DMS79 (cell line): Measurements from ENCODE around the gene P2RY2.
A peak's percentile ranks its signal among the peaks of the same experiment; 100 is the strongest.
"Not testable (repeated sequence)": the region's sequence is repeated elsewhere in the genome, so short reads cannot be mapped to it uniquely, and the experiment has no call there.

Experiments used
- DNase-seq: peaks from one replicate; lab custom pipeline; 2025; lab: John Stamatoyannopoulos, UW

The P2RY2 gene

GRCh38 chr11:73188301-73188700 is 29.8 kb upstream of the P2RY2 start:
- DNase-seq, result no peak

- no peak for DNase-seq
These were observed 28.8 kb upstream of the P2RY2 start for GRCh38 chr11:73189315-73189714.

- DNase-seq, result no peak
These were observed 28.1 kb upstream of the P2RY2 start for GRCh38 chr11:73189723-73190556.

DNA sequence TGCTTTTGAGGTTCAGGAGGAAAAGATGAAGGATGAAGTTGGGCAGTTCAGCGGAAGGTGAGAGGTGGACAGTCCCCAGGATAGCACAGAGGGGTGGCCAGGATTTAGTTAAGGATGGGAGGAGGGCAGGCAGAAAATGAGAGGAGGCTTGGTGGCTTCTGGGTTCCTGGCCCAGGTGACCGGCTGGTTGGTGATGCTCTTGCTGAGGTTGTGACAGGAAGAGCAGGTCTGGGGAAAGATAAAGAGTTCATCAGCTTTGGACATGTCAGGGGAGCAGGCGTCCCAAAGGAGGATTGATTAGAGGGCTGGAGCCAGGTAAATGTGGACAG is 27.6 kb upstream of the P2RY2 start:
- DNase-seq, result no peak

DNA sequence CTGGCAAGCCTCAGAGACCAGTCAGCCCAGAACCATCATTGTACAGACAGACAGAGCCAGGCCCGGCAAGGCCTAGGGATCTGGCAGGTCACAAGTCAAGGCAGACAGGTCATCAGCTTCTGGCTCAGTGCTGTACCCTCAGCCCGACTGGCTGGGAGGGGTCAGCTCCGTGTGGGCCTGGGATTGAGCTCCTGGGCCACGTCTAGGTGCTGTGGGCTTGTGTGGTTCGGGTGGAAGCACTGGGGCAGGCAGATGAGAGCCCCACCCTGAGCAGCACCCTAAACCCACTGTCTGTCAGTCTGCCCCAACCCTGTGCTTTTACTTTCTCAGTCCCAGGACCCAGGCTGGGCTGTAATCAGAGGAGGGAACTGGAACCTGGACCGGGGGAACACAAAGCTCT is 26.9 kb upstream of the P2RY2 start:
- DNase-seq, result no peak

- no peak for DNase-seq
These were observed 25.8 kb upstream of the P2RY2 start for GRCh38 chr11:73192272-73192671.

DNA sequence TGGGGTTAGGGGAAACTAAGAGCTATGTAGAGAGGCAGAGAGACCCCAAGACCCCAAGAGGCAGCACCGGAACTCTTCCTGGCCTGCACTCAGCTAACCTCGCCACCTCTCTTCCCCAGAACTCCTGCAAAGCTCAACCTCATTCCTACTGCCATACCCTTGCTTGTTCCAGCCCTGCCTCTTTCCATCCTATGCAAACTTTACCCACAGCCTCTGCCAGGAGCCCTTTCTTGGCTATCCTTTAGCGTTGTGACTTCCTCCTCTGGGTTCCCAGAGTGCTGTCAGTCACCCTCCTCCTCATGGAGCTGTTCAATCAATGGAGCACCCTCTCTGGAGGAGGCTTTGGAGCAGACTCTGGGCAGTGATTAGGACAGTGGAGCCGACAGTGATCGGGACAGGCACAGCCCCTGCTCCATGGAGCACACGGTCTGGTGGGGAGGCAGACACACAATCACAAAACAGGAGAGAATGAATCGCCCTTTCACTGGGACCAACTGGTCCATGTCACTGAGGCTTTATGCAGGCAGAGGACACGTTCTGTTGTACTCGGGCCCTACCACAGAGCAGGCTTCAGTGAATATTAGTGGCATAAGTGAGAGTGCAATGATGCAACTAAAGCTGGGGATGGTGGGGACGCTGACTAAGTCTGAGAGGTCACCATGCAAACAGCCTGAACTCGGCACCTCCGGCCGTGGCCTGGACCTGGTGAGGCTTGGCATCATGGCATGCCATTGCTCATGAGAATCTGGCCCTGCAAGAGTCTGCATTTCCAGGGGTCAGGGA is 24.6 kb upstream of the P2RY2 start:
- DNase-seq, result no peak

DNA sequence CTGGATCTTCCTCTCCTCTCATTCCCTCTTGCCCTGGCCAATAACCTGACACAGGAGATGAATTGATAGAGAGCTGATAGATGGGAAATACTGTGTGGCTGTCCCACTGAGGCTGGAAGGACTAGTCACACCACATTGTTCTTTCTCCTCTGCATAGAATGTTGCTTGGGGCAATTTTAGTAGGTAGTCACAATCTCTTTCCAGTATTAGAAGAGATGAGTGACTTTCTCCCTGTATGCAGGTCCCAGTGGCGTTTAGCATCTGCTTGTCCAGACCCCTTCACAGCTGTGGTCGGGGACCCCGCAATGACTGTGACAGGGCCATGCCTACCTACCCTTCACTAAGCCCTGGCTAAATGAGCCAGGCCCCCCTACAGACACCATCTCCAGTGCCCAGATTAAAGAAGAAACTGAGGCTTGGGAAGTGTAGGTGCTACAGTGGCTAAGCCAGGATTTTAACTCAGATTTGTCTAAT is 24.0 kb upstream of the P2RY2 start:
- no peak for DNase-seq

- no peak for DNase-seq
These were observed 23.5 kb upstream of the P2RY2 start for GRCh38 chr11:73194593-73194992.

DNA sequence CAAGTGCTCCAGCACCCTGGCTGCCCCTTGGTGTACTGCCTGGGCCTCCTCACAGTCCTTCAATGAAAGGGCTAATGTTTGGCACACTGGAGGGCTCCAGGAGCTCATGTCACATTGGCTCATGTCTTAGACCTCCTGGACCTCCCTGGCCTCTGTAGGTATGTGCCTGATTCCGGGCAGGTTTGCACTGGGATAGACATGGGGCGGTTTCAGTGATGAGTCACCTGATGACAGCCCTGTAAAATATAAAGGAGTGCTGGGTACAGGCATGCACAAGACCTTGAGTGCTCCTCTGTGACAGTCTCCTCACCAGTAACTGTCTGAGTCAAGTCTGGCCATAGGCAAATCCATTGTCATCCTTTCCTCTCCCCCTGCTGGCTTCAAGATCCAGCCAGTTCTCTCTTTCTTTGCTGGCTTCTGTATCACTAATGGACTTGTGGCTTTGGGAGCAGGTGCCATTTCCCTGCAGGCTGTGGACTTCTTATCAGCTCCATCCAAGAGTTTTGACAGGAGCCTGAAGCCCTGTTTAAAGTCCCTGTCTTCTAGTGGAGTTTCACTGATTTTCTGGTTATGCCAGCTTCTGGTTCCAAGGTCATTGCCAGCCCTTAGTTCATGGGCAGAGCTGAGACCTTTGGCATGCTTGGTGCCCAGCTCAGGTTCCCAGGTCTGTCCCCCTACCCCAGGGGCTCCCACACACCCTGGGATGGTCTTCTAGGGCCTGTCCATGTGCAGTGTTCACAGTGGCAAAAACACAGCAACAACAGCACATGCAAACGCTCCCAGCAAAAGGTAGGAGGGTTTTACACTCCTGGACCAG is 22.7 kb upstream of the P2RY2 start:
- no peak for DNase-seq

DNA sequence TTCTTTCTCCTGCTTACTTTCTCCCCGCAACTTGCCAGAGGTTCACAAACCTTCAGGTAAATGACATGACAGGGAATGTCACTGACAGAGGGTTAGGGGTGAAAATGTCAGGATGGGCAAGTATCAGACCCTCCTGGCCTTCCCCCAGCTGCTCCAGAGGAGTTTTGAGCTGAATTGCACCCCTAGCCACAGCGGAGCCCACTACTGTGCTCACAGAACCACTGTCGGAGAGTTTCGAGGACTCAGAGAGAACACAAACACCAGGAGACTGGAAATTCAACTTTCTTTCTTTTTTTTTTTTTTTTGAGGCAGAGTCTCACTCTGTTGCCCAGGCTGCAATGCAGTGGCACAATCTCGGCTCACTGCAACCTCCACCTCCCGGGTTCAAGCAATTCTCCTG is 21.5 kb upstream of the P2RY2 start:
- no peak for DNase-seq

DNA sequence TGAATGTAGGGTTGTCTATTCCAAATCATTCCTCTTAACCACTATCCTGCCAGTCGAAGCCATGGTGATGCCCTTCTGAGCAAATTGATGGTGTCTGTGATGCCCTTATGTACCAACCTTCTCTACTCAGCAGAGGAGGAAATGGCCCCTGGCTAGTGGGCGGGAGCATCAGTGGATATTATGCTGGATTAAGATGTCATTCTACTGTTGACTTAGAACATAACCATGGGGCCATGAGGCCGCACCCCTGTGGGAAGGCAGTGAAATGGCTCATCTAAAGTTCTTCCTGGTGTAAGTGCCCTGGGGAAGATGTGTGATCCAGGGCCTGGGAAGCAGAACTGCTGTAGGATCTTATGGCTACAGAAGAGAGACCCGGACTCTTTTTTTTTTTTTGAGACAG is 20.7 kb upstream of the P2RY2 start:
- DNase-seq, result no peak

GRCh38 chr11:73197787-73198186 is 20.3 kb upstream of the P2RY2 start:
- DNase-seq, result not testable (repeated sequence)

GRCh38 chr11:73198677-73199076 is 19.4 kb upstream of the P2RY2 start:
- no peak for DNase-seq

DNA sequence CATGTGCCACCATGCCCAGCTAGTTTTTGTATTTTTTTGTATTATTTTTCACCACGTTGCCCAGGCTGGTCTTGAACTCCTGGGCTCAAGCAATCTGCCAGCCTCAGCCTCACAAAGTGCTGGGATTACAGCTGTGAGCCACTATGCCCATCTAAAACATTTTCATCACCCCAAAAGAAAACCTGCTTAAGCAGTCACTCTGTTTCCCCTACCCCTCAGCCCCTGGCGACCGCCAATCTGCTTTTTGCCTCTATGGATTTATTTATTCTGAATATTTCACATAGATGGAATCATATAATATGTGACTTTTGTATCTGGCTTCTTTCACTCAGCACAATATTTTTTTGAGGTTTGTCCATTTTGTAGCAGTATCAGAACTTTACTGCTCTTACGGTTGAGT is 18.6 kb upstream of the P2RY2 start:
- no peak for DNase-seq

GRCh38 chr11:73200256-73200655 is 17.8 kb upstream of the P2RY2 start:
- DNase-seq, result peak; percentile 33

- peak; percentile 85 for DNase-seq
These were observed 16.8 kb upstream of the P2RY2 start for GRCh38 chr11:73201249-73201648.

GRCh38 chr11:73201888-73202780 is 15.9 kb upstream of the P2RY2 start:
- DNase-seq, result no peak

DNA sequence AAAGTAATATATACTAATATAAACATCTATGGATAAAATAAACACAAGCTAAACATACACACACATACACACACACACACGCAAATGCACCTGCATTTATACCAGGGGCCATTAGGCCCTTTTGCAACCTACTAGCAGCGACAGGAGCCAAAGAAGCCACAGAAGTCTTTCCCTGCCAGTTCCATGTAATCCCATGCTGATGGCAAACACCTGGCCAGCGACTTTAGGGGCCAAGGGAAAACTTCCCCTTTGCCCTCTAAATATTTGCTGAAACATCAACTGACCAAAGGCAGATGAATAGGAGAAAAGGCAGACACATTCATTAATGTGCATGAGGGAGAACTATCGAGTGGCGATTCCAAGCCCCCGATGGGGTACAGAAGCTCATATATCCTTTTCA is 14.8 kb upstream of the P2RY2 start:
- no peak for DNase-seq

DNA sequence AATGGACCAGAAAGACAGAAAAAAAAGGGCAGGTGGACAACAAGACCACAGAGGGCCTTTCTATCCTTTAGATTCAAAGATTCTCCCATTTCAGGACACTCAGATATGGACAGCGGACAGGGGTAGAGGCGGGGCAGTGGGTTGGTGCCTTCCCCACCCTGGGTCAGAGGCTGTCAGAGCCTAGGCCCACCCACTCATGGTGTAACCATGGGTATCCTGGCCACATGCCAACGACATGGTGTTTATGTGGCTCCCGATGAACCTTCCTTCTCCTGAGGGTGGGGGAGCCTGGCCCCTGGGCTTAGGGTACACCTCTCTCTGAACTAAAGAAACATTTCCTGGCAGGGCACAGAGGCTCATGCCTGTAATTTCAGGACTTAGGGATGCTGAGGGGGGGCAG is 14.3 kb upstream of the P2RY2 start:
- no peak for DNase-seq

DNA sequence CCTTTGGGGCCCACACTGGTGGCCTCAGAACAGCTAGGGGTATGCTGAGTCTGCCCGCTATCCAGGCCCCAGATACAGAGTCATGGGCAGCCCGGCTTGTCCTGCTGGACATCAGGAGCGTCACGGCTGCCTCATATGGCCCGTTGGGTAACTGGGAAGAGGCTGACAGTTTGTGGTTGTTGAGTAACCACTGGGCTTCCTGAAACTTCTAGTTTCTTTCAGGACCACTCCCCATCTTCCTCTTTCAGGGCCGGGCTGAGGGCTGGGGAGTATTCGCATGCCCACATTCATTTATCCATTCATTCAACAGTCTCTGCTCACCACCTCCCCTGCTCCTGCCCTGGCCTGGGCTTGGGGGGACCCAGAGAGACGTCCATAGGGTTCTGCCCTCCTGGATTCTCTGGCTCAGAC is 13.4 kb upstream of the P2RY2 start:
- no peak for DNase-seq
